Effector CD8-positive, alpha-beta T cell (primary cell): ENCODE data around the gene PRSS37.

Experiments used
- DNase-seq: peaks from one replicate; lab custom pipeline; 2025; lab: John Stamatoyannopoulos, UW

PRSS37 gene

GRCh38 chr7:141788296-141788695, 53.0 kb downstream of the PRSS37 start:
- DNase-seq, result no peak
